B cell (primary cell): ENCODE measurements around the gene ACSM6.

ENCODE experiments used
- EZH2 ChIP-seq: IDR thresholded peaks from 2 replicates; pipeline ENCODE4 v1.6.1; 2012; ENCODE audit warnings: borderline replicate concordance, low read depth, mild to moderate bottlenecking, moderate library complexity, low read length; ENCODE audit not compliant: insufficient read depth, poor library complexity, severe bottlenecking
- TF ChIP-seq, protein P1 (sequence below): fragments of 200-600 bp; IDR thresholded peaks from one replicate; pipeline ENCODE4 v1.8.0; 2022; ENCODE audit warnings: antibody characterized with exemption, mild to moderate bottlenecking

DNA sequence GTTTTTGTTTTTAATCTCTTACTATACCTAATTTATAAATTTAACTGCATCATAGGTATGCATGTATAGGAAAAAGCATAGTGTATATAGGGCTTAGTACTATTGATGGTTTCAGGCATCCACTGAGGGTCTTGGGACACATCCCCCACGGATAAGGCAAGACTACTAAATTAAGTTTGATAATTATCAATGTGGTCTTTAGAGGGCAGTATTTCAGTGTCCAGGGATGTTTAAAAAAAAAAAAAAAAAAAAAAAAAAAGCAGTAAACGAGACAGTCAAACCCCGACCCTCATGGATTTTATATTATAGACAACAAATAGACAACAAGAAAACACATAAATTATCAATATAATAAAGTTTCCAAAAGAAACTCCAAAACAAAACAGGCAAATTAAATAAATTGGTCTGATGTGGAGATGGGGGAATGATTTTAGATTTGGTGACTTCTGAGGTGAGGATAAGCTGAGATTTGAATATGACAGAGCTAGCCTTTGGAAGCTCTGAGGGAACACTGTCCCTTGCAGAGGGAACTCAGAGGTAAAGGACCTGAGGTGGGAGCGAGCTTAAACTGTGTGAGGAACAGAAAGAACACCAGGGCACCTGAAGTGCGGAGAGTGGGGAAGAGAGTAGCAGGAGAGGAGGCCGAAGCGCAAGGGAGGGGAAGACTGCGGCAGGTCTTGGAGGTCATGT is 14.8 kb downstream of the ACSM6 start:
- TF ChIP-seq, protein P1, sequence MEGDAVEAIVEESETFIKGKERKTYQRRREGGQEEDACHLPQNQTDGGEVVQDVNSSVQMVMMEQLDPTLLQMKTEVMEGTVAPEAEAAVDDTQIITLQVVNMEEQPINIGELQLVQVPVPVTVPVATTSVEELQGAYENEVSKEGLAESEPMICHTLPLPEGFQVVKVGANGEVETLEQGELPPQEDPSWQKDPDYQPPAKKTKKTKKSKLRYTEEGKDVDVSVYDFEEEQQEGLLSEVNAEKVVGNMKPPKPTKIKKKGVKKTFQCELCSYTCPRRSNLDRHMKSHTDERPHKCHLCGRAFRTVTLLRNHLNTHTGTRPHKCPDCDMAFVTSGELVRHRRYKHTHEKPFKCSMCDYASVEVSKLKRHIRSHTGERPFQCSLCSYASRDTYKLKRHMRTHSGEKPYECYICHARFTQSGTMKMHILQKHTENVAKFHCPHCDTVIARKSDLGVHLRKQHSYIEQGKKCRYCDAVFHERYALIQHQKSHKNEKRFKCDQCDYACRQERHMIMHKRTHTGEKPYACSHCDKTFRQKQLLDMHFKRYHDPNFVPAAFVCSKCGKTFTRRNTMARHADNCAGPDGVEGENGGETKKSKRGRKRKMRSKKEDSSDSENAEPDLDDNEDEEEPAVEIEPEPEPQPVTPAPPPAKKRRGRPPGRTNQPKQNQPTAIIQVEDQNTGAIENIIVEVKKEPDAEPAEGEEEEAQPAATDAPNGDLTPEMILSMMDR: peak; percentile 62
- no peak for TF ChIP-seq EZH2
